GM23338 (cell line): ENCODE measurements around the gene ACBD3.

Experiments used
- CREB1 ChIP-seq: fragments of 250-450 bp; sonication (Bioruptor Pico); IDR thresholded peaks from 2 replicates; pipeline ENCODE4 v1.5.0; 2020; ENCODE audit warnings: low read depth, mild to moderate bottlenecking, moderate library complexity
- CTCF ChIP-seq, 2 experiments: fragments of 200-600 bp in 1 of 2; sonication (generic) in 1 of 2; conservative IDR thresholded peaks; 2 replicates each; pipeline versions ENCODE4 v1.5.1 to v1.6.1; 2016 to 2017; ENCODE audit warnings: antibody characterized with exemption in 2 of 2, low read depth in 2 of 2, mild to moderate bottlenecking in 2 of 2, moderate library complexity in 1 of 2
- ETS1 ChIP-seq: IDR thresholded peaks from 2 replicates; pipeline ENCODE4 v1.6.1; 2016; ENCODE audit warnings: antibody characterized with exemption
- EZH2 ChIP-seq: fragments of 200-600 bp; sonication (generic); IDR thresholded peaks from one replicate; pipeline ENCODE4 v1.8.0; 2017; ENCODE audit warnings: antibody characterized with exemption, mild to moderate bottlenecking, low read depth; ENCODE audit not compliant: unreplicated experiment
- EZH2phosphoT487 ChIP-seq: fragments of 200-600 bp; sonication (generic); IDR thresholded peaks from one replicate; pipeline ENCODE4 v1.8.1; 2018; ENCODE audit warnings: antibody characterized with exemption; ENCODE audit not compliant: unreplicated experiment
- JUNB ChIP-seq: IDR thresholded peaks from one replicate; pipeline ENCODE4 v1.6.1; 2016; ENCODE audit warnings: antibody characterized with exemption; ENCODE audit not compliant: unreplicated experiment
- NANOG ChIP-seq: IDR thresholded peaks from 2 replicates; pipeline ENCODE4 v1.6.1; 2016; ENCODE audit warnings: antibody characterized with exemption, borderline replicate concordance
- POLR2AphosphoS5 ChIP-seq: IDR thresholded peaks from 2 replicates; pipeline ENCODE4 v1.6.1; 2016; ENCODE audit warnings: antibody characterized with exemption, low read depth
- REST ChIP-seq: IDR thresholded peaks from one replicate; pipeline ENCODE4 v1.6.1; 2018; ENCODE audit warnings: antibody characterized with exemption; ENCODE audit not compliant: unreplicated experiment
- STAT1 ChIP-seq: IDR thresholded peaks from one replicate; pipeline ENCODE4 v1.6.1; 2016; ENCODE audit warnings: antibody characterized with exemption; ENCODE audit not compliant: unreplicated experiment
- ZNF114 ChIP-seq: fragments of 250-450 bp; sonication (Bioruptor Pico); IDR thresholded peaks from 2 replicates; pipeline ENCODE4 v1.5.0; 2020; ENCODE audit warnings: mild to moderate bottlenecking, moderate library complexity
- ZNF331 ChIP-seq: fragments of 250-450 bp; sonication (Bioruptor Pico); IDR thresholded peaks from 2 replicates; pipeline ENCODE4 v1.5.0; 2020; ENCODE audit warnings: low read depth, mild to moderate bottlenecking, moderate library complexity
- ZNF462 ChIP-seq: fragments of 250-450 bp; sonication (Bioruptor Pico); IDR thresholded peaks from 2 replicates; pipeline ENCODE4 v1.5.0; 2020; ENCODE audit warnings: mild to moderate bottlenecking, moderate library complexity

GRCh38 chr1:226212545-226212944 is 26.0 kb upstream of the ACBD3 start:
- no peak for TF ChIP-seq REST
- no peak for TF ChIP-seq CTCF (conservative IDR thresholded peaks at IDR 0.05; ENCODE audit: low read depth in 2 of 2)
- no peak for TF ChIP-seq EZH2
- TF ChIP-seq POLR2AphosphoS5: no peak
- TF ChIP-seq ETS1: no peak
- TF ChIP-seq EZH2phosphoT487: no peak
- no peak for TF ChIP-seq ZNF114 (CRISPR knock-in tag)
- no peak for TF ChIP-seq ZNF462 (CRISPR knock-in tag)
- no peak for TF ChIP-seq JUNB
- no peak for TF ChIP-seq CREB1 (CRISPR knock-in tag)
- no peak for TF ChIP-seq NANOG
- no peak for TF ChIP-seq ZNF331 (CRISPR knock-in tag)
- no peak for TF ChIP-seq STAT1
